Measurements from ENCODE around the gene RBPJ. TPM values are rescaled to one million over a fixed set of nuclear protein-coding genes. Genes with fewer than 3 reads are reported as not detected.

The RBPJ gene
- polyA plus RNA-seq, 1 donor from 2014 or later, result 89.8 TPM

- Histone ChIP-seq H2AFZ (ENCODE audit: low read depth, low read length) (no peak overlapping the region), H3K27ac (ENCODE audit: low read length) (no peak overlapping the region), H3K9me3 (ENCODE audit: low read length) (no peaks in the 10 kb centered on the region), H3K4me2 (ENCODE audit: low read length) (no peak overlapping the region), H3K27me3 (ENCODE audit: insufficient read depth, low read depth, low read length) (no peaks in the 10 kb centered on the region), H4K20me1 (ENCODE audit: insufficient read depth) (no peaks in the 10 kb centered on the region), H3K36me3 (ENCODE audit: insufficient read depth, low read length) (no peaks in the 10 kb centered on the region), H3F3A (ENCODE audit: insufficient read depth, low read length, poor library complexity, severe bottlenecking) (no peaks in the 10 kb centered on the region), H3K4me3 (ENCODE audit: low read length) (no peak overlapping the region), H3K79me2 (replicated peaks; ENCODE audit: insufficient read depth, low read length) (peaks cover 59% of the 10 kb centered on the region), H3K9me2 (ENCODE audit: insufficient read depth, low read length) (no peaks in the 10 kb centered on the region), H3K9ac (ENCODE audit: low read length) (no peak overlapping the region)
- no peak for TF ChIP-seq SMC3 (conservative IDR thresholded peaks at IDR 0.05; ENCODE audit: poor library complexity)
- no peak for TF ChIP-seq TAF1 (IDR thresholded peaks at IDR 0.05; ENCODE audit: low read depth)
- no peak for TF ChIP-seq MXI1 (conservative IDR thresholded peaks at IDR 0.05; ENCODE audit: poor library complexity, severe bottlenecking)
- TF ChIP-seq CTCF (IDR thresholded peaks at IDR 0.05; ENCODE audit: poor library complexity, severe bottlenecking), result no peak
- no peak for TF ChIP-seq EZH2 (IDR thresholded peaks at IDR 0.05; ENCODE audit: borderline replicate concordance, insufficient read depth, low read length, poor library complexity, severe bottlenecking)
- no peak for TF ChIP-seq RAD21 (conservative IDR thresholded peaks at IDR 0.05)
- no peak for TF ChIP-seq REST (IDR thresholded peaks at IDR 0.05; ENCODE audit: borderline replicate concordance)
- no peak for TF ChIP-seq POLR2AphosphoS5 (IDR thresholded peaks at IDR 0.05)
- TF ChIP-seq EP300 (conservative IDR thresholded peaks at IDR 0.05; ENCODE audit: poor library complexity, severe bottlenecking), result no peak
Observed at GRCh38 chr4:26345565-26345938, 24.7 kb downstream of the RBPJ start.

- peak overlapping the region; percentile 35 for H3K27ac ChIP-seq (ENCODE audit: low read length)
- no peaks in the 10 kb centered on the region for H3K36me3 ChIP-seq (ENCODE audit: insufficient read depth, low read length)
- H3K9me3 ChIP-seq (ENCODE audit: low read length), result no peaks in the 10 kb centered on the region
- no peak overlapping the region for H3K9ac ChIP-seq (ENCODE audit: low read length)
- H3K4me2 ChIP-seq (ENCODE audit: low read length), result no peak overlapping the region
- no peaks in the 10 kb centered on the region for H3F3A ChIP-seq (ENCODE audit: insufficient read depth, low read length, poor library complexity, severe bottlenecking)
- no peaks in the 10 kb centered on the region for H3K27me3 ChIP-seq (ENCODE audit: insufficient read depth, low read depth, low read length)
- no peak overlapping the region for H3K4me3 ChIP-seq (ENCODE audit: low read length)
- H4K20me1 ChIP-seq (ENCODE audit: insufficient read depth), result no peaks in the 10 kb centered on the region
- peaks cover 65% of the 10 kb centered on the region for H3K79me2 ChIP-seq (replicated peaks; ENCODE audit: insufficient read depth, low read length)
- TF ChIP-seq POLR2AphosphoS5 (IDR thresholded peaks at IDR 0.05) (no peak), EP300 (conservative IDR thresholded peaks at IDR 0.05; ENCODE audit: poor library complexity, severe bottlenecking) (peak; percentile 61)
- no peak overlapping the region for H2AFZ ChIP-seq (ENCODE audit: low read depth, low read length)
- no peaks in the 10 kb centered on the region for H3K9me2 ChIP-seq (ENCODE audit: insufficient read depth, low read length)
Observed at GRCh38 chr4:26346203-26346620, 25.4 kb downstream of the RBPJ start.

GRCh38 chr4:26349496-26349895 lies 28.7 kb downstream of the RBPJ start:
- Histone ChIP-seq H3K9ac (ENCODE audit: low read length) (no peak overlapping the region), H3K9me2 (ENCODE audit: insufficient read depth, low read length) (no peaks in the 10 kb centered on the region), H4K20me1 (ENCODE audit: insufficient read depth) (no peaks in the 10 kb centered on the region), H3K9me3 (ENCODE audit: low read length) (no peaks in the 10 kb centered on the region), H3K36me3 (ENCODE audit: insufficient read depth, low read length) (no peaks in the 10 kb centered on the region), H3K79me2 (replicated peaks; ENCODE audit: insufficient read depth, low read length) (peaks cover 92% of the 10 kb centered on the region), H3K27me3 (ENCODE audit: insufficient read depth, low read depth, low read length) (no peaks in the 10 kb centered on the region), H3K27ac (ENCODE audit: low read length) (no peak overlapping the region), H3F3A (ENCODE audit: insufficient read depth, low read length, poor library complexity, severe bottlenecking) (no peaks in the 10 kb centered on the region), H3K4me3 (ENCODE audit: low read length) (no peak overlapping the region), H3K4me2 (ENCODE audit: low read length) (no peak overlapping the region), H2AFZ (ENCODE audit: low read depth, low read length) (no peak overlapping the region)
- TF ChIP-seq TAF1 (IDR thresholded peaks at IDR 0.05; ENCODE audit: low read depth) (no peak), REST (IDR thresholded peaks at IDR 0.05; ENCODE audit: borderline replicate concordance) (no peak), CTCF (IDR thresholded peaks at IDR 0.05; ENCODE audit: poor library complexity, severe bottlenecking) (no peak), EZH2 (IDR thresholded peaks at IDR 0.05; ENCODE audit: borderline replicate concordance, insufficient read depth, low read length, poor library complexity, severe bottlenecking) (no peak), SMC3 (conservative IDR thresholded peaks at IDR 0.05; ENCODE audit: poor library complexity) (no peak), MXI1 (conservative IDR thresholded peaks at IDR 0.05; ENCODE audit: poor library complexity, severe bottlenecking) (no peak), EP300 (conservative IDR thresholded peaks at IDR 0.05; ENCODE audit: poor library complexity, severe bottlenecking) (no peak), POLR2AphosphoS5 (IDR thresholded peaks at IDR 0.05) (no peak), RAD21 (conservative IDR thresholded peaks at IDR 0.05) (no peak)

Measured in neural cell (in vitro differentiated cells).